HepG2 (cell line): ENCODE measurements around the gene FAM222A. TPM values are rescaled to one million over a fixed set of nuclear protein-coding genes. Genes with fewer than 3 reads are reported as not detected.

Experiments
- ATAC-seq: fragments of 200-7000 bp; cut with Tn5 transposase; 3 replicates; pipeline ENCODE4 v1.9.1; 2020; ENCODE audit warnings: mild to moderate bottlenecking, moderate library complexity
- BruUV-seq: library from RNA; stranded (reverse); fragments of 400-500 nt; replicated peaks from 2 replicates; lab custom pipeline; 2021; lab: Mats Ljungman, UMichigan
- CTCF ChIA-PET: fragments of 300-600 bp; formaldehyde crosslinking; extraction: SDS; loops from one replicate; lab custom pipeline; 2021; ENCODE audit warnings: low total read pairs, inconsistent platforms, low intra/inter-chr PET ratio; lab: Yijun Ruan, JAX
- POLR2A ChIA-PET: fragments of 350-600 bp; sonication (Branson Sonifier 250); formaldehyde crosslinking; loops from one replicate; lab custom pipeline; 2020; ENCODE audit warnings: antibody characterized with exemption, inconsistent platforms; lab: Yijun Ruan, JAX
- DNase-seq: peaks from one replicate; pipeline ENCODE4 v3.0.0-alpha.2; 2015; ENCODE audit warnings: low spot score
- FAIRE-seq: peaks from 3 replicates; lab custom pipeline; 2011; peaks lifted over from hg19 to GRCh38; lab: Jason Lieb, UNC
- H2AFZ ChIP-seq: one replicate; pipeline ENCODE4 v1.6.1; 2011; ENCODE audit warnings: low read length, inconsistent platforms
- H3K27ac ChIP-seq: fragments of 300-600 bp; 3 replicates; pipeline ENCODE4 v1.8.0; 2011; ENCODE audit warnings: mixed run types, mild to moderate bottlenecking, mixed read lengths, low read length, inconsistent platforms; ENCODE audit not compliant: insufficient read depth; ENCODE audit errors: extremely low read length
- H3K27me3 ChIP-seq, 2 experiments: fragments of 200-600 bp in 1 of 2; 2 replicates in 1 of 2; 3 replicates in 1 of 2; pipeline versions ENCODE4 v1.6.0 to v1.8.0; 2011; ENCODE audit warnings: low read length in 2 of 2, mild to moderate bottlenecking in 2 of 2, moderate library complexity in 2 of 2, inconsistent platforms in 1 of 2; ENCODE audit not compliant: insufficient read depth in 2 of 2, control insufficient read depth in 1 of 2
- H3K36me3 ChIP-seq, 2 experiments: fragments of 200-600 bp in 1 of 2; replicated peaks in 1 of 2; 2 replicates in 1 of 2; 3 replicates in 1 of 2; pipeline versions ENCODE4 v1.5.1 to v1.8.0; 2011; ENCODE audit warnings: low read length in 2 of 2, inconsistent platforms in 1 of 2; ENCODE audit not compliant: insufficient read depth in 2 of 2, control insufficient read depth in 1 of 2
- H3K4me1 ChIP-seq: 2 replicates; pipeline ENCODE4 v1.5.1; 2012; ENCODE audit warnings: low read length, inconsistent platforms; ENCODE audit not compliant: insufficient read depth
- H3K4me2 ChIP-seq: 2 replicates; pipeline ENCODE4 v1.6.0; 2011; ENCODE audit warnings: low read depth, low read length, inconsistent platforms
- H3K4me3 ChIP-seq, 3 experiments: fragments of 200-600 bp in 1 of 3; sonication (generic), shearing (Covaris generic) in 1 of 3; replicated peaks in 1 of 3; 2 replicates each; pipeline ENCODE4 v1.5.1; 2011 to 2016; ENCODE audit warnings: low read length in 3 of 3, inconsistent platforms in 2 of 3, low read depth in 2 of 3, mild to moderate bottlenecking in 2 of 3, control low read depth in 1 of 3, mixed read lengths in 1 of 3; ENCODE audit not compliant: insufficient read depth in 1 of 3
- H3K79me2 ChIP-seq: one replicate; pipeline ENCODE4 v1.6.1; 2011; ENCODE audit warnings: low read length, inconsistent platforms; ENCODE audit not compliant: insufficient read depth
- H3K9ac ChIP-seq: 2 replicates; pipeline ENCODE4 v1.6.0; 2011; ENCODE audit warnings: mild to moderate bottlenecking, low read depth, low read length, inconsistent platforms; ENCODE audit not compliant: insufficient read depth
- H3K9me3 ChIP-seq: 2 replicates; pipeline ENCODE4 v1.5.1; 2012; ENCODE audit warnings: mild to moderate bottlenecking, low read length
- H4K20me1 ChIP-seq: 2 replicates; pipeline ENCODE4 v1.6.0; 2011; ENCODE audit warnings: inconsistent platforms, mild to moderate bottlenecking, low read length, moderate library complexity; ENCODE audit not compliant: insufficient read depth
- ATM ChIP-seq: fragments of 450-650 bp; IDR thresholded peaks from 2 replicates; pipeline ENCODE4 v1.7.1; 2017; ENCODE audit warnings: mild to moderate bottlenecking, borderline replicate concordance
- DNMT1 ChIP-seq: sonication (generic); formaldehyde crosslinking; IDR thresholded peaks from 2 replicates; pipeline ENCODE4 v1.5.1; 2020; ENCODE audit warnings: mild to moderate bottlenecking, missing genetic modification reagents
- SP2 ChIP-seq: sonication (generic); formaldehyde crosslinking; IDR thresholded peaks from 2 replicates; pipeline ENCODE4 v1.5.1; 2020; ENCODE audit warnings: mild to moderate bottlenecking, missing genetic modification reagents
- ZBTB2 ChIP-seq: sonication (generic); formaldehyde crosslinking; IDR thresholded peaks from 2 replicates; pipeline ENCODE4 v1.8.0; 2022; ENCODE audit warnings: low read depth, missing genetic modification reagents
- ZFP37 ChIP-seq: sonication (generic); formaldehyde crosslinking; IDR thresholded peaks from 2 replicates; pipeline ENCODE4 v1.4.0; 2020; ENCODE audit warnings: missing genetic modification reagents, borderline replicate concordance
- ZNF432 ChIP-seq: sonication (generic); formaldehyde crosslinking; IDR thresholded peaks from 2 replicates; pipeline ENCODE4 v1.5.0; 2020; ENCODE audit warnings: missing genetic modification reagents, mild to moderate bottlenecking, borderline replicate concordance
- ZNF781 ChIP-seq: sonication (generic); formaldehyde crosslinking; IDR thresholded peaks from 2 replicates; pipeline ENCODE4 v1.5.1; 2020; ENCODE audit warnings: borderline replicate concordance, mild to moderate bottlenecking, missing genetic modification reagents; ENCODE audit errors: not compliant biosample characterization
- WGBS: methylation state at CpG from one replicate; pipeline ENCODE4 v1.1.6; 2017; ENCODE audit warnings: low lambda C conversion rate; 5-methylcytosine and 5-hydroxymethylcytosine counted together
- in situ Hi-C: cut with HindIII; loops from 2 replicates; pipeline ENCODE4 v1.10.0; 2017; ENCODE audit warnings: low pct_unique_long_range_greater_than_20kb; ENCODE audit not compliant: extremely low pct_ligation_motif_present
- intact Hi-C: fragments of 100-400 bp; cut with micrococcal nuclease; formaldehyde crosslinking; loops from one replicate; pipeline ENCODE4 v1.10.0; 2022; ENCODE audit not compliant: unreplicated experiment
- polyA plus RNA-seq, 8 experiments: library from polyadenylated mRNA; depleted of rRNA in 3 of 8; stranded (reverse) in 7 of 8; unstranded in 1 of 8; fragments of >200 nt; fragmentation: Illumina TruSeq in 4 of 8; extraction: Trizol in 4 of 8; gene quantifications; 2 replicates each; pipeline versions ENCODE4 v1.2.1 to v1.2.3, GENCODE V29; 2011 to 2016; ENCODE audit warnings: low read depth in 4 of 8, missing spikeins in 1 of 8, mixed read lengths in 1 of 8; ENCODE audit not compliant: insufficient read depth in 1 of 8
- total RNA-seq, 5 experiments: library from RNA; depleted of rRNA; stranded (reverse); fragments of >200 nt; fragmentation: Illumina TruSeq; extraction: Trizol; gene quantifications; 2 replicates each; pipeline ENCODE4 v1.2.3, GENCODE V29; 2016; ENCODE audit warnings: low read depth in 1 of 5

Gene FAM222A
- total and polyA plus RNA-seq, 2 of the 13 experiments (the other 11 are each of a cell fraction or from before 2014, with no cell fraction given) = 2.7 to 9.6 TPM

GRCh38 chr12:109793826-109794501 is 80.3 kb downstream of the FAM222A start:
- Histone ChIP-seq H3K27me3 (peaks cover 0 to 4% of the 10 kb centered on the region in 2 experiments; a peak in 1 of 5 replicates), H3K9ac (no peak overlapping the region), H3K9me3 (no peaks in the 10 kb centered on the region), H3K4me1 (no peaks in the 10 kb centered on the region), H3K4me2 (no peak overlapping the region), H2AFZ (no peak overlapping the region), H3K79me2 (no peaks in the 10 kb centered on the region), H4K20me1 (no peaks in the 10 kb centered on the region), H3K27ac (no peak overlapping the region), H3K36me3 (no peaks in the 10 kb centered on the region), H3K4me3 (no peak overlapping the region)
- TF ChIP-seq SP2 (CRISPR knock-in tag) (no peak), ATM (no peak), ZNF432 (CRISPR knock-in tag) (no peak), DNMT1 (CRISPR knock-in tag) (no peak)
- in situ Hi-C loops = no loop called here
- no peak for DNase-seq
- CTCF ChIA-PET = no interaction called here
- BruUV-seq = no TSS peak
- POLR2A ChIA-PET = no interaction called here
- FAIRE-seq = no peak
- intact Hi-C loops = no loop called here
- no peak for ATAC-seq
- 58% methylated on average over 17 of the region's 26 CpGs for WGBS

GRCh38 chr12:109795023-109795422 is 81.4 kb downstream of the FAM222A start:
- Histone ChIP-seq H3K9me3 (no peaks in the 10 kb centered on the region), H3K4me2 (no peak overlapping the region), H3K4me3 (no peak overlapping the region), H3K79me2 (no peaks in the 10 kb centered on the region), H3K4me1 (no peaks in the 10 kb centered on the region), H3K27me3 (peaks cover 0 to 4% of the 10 kb centered on the region in 2 experiments; a peak in 1 of 5 replicates), H2AFZ (no peak overlapping the region), H3K27ac (no peak overlapping the region), H3K36me3 (no peaks in the 10 kb centered on the region), H4K20me1 (no peaks in the 10 kb centered on the region), H3K9ac (no peak overlapping the region)
- intact Hi-C loops (no loop called here), in situ Hi-C loops (no loop called here)
- no peak for FAIRE-seq
- ATAC-seq = no peak
- 74% methylated on average over 2 of the region's 2 CpGs for WGBS
- no peak for TF ChIP-seq ZFP37 (CRISPR knock-in tag)
- TF ChIP-seq ZBTB2 (CRISPR knock-in tag) = no peak
- TF ChIP-seq ZNF781 = no peak
- no TSS peak for BruUV-seq
- POLR2A ChIA-PET = no interaction called here
- CTCF ChIA-PET = no interaction called here
- no peak for DNase-seq
